GM19351 (cell line): ENCODE results near the gene MTF2.
"Not testable (repeated sequence)": the region's sequence is repeated elsewhere in the genome, so short reads cannot be mapped to it uniquely, and the experiment has no call there.

Experiments
- ATAC-seq: cut with Tn5 transposase; IDR thresholded peaks from one replicate; pipeline ENCODE4 v1.9.1; 2021; ENCODE audit warnings: mild to moderate bottlenecking, moderate library complexity; ENCODE audit not compliant: unreplicated experiment

MTF2 gene

DNA sequence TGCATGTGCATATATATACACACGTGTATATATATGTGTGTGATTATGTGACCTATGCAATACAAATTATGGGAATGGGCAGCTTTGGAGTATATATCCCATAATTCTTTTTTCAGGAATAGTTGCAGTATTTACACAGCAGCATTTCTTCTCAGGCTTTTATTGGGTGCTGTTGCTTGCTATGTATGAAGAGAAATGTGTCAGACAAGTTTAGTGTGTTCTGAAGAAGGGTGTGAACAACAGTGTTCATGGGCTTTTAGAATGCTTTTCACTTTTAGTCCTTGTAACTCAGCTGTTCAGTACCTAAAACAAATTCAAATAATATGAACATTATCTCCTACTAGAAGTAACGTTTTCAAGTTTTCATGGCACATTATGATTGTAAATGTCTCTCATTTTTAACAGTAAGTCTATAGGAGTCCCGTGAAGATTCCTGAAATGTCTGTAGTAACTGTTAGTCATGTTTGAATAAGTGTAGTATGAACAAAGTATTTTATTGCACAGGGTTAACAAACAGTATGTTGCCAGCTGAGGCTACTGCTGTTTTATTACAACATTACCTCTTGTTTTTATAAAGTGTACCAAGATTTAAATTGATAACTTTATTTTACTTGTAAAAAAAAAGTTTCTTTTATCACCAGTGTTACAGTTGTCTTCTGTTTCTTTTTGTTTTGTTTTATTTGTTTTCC is 58.7 kb downstream of the MTF2 start:
- ATAC-seq = no peak

DNA sequence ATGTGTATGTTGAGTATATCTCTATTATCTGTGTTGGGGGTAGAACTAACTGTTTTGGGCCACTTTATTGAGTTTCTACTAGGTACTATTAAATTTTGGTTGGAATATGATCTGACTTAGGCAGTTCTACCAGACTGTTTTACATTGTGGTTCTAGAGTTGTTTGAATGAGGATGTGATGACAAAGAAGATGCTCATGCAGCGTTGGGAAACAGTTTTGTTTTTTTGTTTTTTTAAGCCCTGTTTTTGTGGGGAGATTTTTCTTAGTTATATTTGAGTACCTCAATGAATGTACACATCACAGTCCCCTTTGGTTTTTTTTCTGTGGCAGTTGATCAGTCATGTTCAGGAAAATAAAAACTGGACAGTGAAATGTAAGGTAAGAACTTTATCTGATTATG is 61.0 kb downstream of the MTF2 start:
- no peak for ATAC-seq

DNA sequence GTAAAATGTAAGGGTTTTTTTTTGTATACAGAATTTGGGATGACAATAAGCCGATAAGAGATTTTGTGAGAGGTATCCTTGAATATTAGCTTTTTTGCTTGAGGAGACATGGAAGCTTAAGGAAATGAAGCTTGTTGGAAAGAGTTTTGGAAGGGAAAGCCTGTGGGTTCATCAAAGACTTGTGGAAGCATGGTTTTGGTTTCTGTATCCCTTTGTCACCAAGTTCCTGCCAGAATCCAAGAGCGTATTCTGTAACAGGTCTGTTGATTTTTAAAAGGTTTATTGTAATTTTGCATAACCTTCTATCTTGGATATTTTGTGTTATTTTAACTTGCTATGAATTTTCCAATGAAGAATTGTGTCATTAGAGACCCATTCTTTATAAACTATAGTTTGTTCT is 63.1 kb downstream of the MTF2 start:
- ATAC-seq = no peak

DNA sequence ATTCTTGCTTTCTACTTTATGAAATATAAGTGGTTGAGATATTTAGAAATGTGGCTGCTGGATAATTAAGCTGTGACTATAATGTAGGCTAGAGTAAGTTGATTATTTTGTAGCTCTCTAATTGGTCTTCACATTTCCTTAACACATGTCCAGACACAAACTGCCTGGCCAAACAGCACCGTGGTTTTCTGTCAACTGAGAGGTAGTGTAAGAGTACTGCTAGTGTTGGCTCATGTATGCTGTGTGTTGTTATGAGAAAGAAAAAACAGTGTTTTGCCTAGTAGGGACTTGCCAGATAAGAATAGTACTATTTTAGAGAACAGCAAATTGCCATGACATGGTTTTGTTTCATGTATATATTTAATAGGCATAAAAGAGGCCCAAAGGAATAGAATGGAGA is 64.1 kb downstream of the MTF2 start:
- ATAC-seq = no peak

DNA sequence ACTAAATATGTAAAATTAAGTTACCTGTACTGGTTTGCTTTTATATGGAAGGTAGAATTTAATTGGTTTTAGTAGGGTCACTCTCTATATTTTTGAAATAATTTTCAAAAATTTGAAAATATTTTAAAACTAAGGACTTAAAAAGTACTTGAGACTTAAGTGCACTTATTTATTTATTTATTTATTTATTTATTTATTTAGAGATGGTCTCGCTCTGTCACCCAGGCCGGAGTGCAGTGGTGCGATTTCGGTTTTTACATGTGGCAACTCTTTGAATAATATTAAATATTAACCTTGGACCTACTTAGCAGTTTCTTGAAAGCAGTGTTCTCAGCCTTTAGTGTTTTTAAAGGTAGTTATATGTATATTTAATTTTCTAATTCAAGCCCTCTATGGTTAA is 64.7 kb downstream of the MTF2 start:
- no peak for ATAC-seq

DNA sequence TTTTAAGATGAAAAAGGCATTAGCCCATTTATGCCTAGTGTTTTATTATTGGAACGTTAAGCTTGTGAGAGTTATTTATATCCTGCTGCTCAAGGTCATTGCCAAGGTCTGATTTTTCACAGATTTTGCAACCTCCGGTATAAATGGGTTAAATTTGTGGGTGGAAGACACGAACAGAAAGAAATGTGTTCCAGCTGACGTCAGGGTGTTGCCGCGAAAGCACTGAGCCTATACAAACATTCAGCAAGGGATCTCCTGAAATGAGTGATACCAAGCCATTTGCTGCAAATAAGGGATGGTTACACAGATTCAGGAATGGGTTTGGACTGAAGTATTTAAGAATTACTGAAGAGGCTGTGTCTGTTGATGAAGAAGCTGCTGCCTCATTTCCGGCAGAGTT is 68.9 kb downstream of the MTF2 start:
- ATAC-seq = no peak

DNA sequence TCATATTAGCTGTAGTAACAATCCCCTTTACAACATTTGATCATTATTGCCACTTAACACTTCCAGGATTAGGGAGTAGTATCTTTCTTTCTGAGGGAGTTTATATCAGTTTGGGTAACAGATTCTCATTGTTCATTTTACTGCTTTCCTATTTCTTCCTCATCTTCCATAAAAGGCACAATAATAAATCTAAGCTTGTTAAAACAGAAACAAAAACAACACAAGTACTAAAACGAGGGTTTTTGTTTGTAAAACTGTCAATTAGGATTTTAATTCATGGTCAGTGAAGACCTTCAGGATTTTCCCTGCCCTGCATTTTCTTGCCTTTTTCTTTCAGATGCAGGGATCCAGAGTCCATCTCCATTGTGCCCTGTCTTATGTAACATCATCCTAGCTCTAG is 71.6 kb downstream of the MTF2 start:
- no peak for ATAC-seq

DNA sequence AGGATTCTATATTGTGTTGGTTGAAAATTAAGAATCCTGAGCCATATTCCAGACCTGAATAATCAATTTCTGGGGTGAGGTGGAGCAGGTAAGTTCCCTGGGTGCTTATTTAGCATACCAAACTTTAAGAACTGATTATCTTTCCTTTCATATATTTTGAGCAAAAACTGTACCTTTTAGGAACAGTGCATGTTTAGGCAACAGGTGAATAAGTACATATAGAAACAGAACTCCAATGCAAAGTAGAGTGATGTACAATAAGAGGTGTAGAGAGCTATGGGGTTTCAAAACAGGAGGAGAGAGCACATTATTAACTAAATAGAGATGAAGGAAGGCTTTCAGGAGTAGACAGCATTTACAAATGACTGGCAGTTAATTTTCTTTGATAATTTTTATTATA is 72.4 kb downstream of the MTF2 start:
- ATAC-seq = no peak

DNA sequence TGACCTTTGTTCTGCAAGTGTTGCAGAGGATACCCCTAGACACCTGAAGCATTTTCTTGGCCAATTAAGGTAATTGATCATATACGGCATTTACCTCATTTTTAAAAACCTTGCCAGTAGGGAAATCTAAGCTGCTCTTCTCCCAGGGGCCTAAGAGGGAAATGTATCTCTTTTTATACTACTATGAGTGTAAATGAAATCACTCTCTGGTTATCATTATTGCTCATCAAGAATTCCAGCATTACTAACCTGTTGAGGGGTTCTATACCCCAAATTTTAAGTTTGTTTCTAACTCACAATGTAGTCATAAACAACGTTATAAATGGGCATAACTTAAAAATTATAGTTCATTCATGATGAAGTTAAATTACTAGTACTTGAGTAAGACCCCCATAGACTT is 73.8 kb downstream of the MTF2 start:
- ATAC-seq = no peak

DNA sequence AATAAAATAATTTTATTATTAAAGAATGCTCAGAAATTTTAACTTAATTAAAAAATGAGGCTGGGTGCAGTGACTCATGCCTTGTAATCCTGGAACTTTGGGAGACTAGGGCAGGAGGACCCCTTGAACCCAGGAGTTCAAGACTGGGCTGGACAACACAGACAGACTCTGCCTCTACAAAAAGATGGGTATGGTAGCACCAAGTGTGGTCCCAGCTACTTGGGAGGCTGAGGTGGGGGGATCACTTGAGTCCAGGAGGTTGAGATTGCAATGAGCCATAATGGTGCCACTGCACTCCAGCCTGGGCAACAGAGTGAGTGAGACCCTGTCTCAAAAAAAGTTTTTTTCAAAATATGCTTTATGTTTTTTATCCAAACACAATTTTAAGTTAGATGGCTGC is 75.8 kb downstream of the MTF2 start:
- ATAC-seq = no peak

DNA sequence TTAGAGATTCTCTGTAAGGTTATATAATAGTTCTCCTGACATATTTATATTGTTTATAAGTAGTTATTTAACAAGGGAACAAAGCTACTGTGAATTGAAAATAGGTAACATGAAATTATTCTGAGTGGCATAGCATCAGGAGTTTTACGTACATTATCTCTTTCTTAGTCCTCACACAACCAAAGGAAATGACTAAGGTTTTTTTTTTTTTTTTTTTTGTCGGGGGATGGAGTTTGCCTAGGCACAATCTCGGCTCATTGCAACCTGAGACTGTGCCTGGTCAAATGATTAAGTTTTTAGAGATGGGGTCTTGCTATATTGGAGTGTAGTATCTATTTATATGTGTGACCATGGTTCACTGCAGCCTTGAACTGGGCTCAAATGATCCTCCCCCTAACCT is 76.3 kb downstream of the MTF2 start:
- no peak for ATAC-seq

DNA sequence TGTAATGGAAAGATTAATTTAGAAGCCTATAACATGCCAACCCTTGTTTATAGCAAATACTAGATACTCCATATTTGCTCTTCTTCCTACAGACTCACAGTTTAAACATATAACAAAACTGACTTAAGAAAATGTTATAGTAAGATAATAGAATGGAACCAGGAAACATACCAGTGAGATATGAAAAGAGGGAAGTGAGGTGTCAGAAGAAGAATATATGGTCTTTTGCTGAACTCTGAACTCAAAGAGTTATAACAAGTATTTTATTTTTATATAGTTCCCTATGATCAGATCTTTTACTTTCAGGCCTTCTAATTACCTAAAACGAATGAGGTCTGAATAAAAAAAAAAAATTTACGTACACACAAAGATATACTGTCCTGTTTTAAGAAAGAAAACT is 80.3 kb downstream of the MTF2 start:
- ATAC-seq = no peak

DNA sequence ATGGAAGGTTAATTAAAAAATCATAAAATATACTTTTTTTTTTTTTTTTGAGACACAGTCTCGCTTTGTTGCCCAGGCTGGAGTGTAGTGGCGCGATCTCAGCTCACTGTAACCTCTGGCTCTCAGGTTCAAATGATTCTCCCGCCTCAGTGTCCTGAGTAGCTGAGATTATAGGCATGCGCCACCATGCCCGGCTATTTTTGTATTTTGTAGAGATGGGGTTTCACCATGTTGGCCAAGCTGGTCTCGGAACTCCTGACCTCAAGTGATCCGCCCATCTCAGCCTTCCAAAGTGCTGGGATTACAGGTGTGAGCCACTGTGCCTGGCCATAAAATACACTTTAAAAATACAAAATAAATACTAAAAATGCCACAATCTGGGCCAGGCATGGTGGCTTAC is 84.2 kb downstream of the MTF2 start:
- ATAC-seq = not testable (repeated sequence)

DNA sequence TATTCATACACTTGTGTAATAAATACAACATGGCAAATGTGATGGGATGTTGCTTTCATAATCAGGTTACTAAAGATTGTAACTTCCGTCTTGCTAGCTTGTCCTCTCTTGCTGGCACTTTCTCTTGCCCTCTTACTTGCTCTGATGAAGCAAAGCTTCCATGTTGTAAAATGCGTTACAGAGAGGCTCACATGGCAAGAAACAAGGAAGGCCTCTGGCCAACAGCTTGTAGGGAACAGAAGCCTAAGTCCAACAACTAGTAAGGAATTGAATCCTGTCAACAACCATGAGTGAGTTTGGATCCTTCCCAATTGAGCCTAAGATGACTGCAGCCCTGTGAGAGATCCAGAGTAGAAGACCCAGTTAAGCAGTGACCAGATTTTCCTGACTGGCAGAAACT is 85.7 kb downstream of the MTF2 start:
- no peak for ATAC-seq

DNA sequence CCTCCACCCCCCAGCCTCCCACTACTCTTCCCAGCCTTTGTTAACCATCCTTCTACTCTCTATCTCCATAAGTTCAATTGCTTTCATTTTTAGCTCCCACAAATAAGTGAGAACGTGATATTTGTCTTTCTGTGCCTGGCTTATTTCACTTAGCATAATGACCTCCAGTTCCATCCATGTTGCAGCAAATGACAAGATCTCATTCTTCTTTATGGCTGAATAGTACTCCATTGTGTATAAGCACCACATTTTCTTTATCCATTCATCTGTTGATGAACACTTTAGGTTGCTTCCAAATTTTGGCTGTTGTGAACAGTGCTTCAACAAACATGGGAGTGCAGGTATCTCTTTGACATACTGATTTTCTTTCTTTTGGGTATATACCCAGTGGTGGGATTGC is 86.8 kb downstream of the MTF2 start:
- not testable (repeated sequence) for ATAC-seq

DNA sequence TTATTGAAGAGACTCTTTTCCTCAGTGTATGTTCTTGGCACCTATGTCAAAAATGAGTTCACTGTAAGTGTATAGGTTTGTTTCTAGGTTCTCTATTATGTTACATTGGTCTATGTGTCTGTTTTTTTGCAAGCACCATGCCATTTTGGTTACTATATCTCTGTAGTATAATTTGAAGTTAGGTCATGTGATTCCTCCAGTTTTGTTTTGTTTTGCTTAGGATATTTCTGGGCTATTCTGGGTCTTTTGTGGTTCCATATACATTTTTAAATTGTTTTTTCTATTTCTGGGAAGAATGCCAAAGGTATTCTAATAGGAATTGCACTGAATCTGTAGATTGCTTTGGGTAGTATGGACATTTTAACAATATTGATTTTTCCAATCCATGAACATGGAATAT is 87.9 kb downstream of the MTF2 start:
- no peak for ATAC-seq

DNA sequence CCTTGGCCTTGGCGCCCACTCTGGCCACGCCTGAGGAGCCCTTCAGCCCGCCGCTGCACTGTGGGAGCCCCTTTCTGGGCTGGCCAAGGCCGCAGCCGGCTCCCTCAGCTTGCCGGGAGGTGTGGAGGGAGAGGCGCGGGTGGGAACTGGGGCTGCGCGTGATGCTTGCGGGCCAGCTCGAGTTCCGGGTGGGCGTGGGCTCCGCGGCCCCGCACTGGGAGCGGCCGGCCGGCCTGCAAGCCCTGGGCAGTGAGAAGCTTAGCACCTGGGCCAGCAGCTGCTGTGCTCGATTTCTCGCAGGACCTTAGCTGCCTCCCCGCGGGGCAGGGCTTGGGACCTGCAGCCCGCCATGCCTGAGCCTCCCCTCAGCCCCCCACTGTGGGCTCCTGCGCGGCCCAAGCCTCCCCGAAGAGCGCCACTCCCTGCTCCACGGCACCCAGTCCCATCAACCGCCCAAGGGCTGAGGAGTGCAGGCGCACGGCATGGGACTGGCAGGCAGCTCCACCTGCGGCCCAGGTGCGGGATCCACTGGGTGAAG is 91.1 kb downstream of the MTF2 start:
- not testable (repeated sequence) for ATAC-seq

DNA sequence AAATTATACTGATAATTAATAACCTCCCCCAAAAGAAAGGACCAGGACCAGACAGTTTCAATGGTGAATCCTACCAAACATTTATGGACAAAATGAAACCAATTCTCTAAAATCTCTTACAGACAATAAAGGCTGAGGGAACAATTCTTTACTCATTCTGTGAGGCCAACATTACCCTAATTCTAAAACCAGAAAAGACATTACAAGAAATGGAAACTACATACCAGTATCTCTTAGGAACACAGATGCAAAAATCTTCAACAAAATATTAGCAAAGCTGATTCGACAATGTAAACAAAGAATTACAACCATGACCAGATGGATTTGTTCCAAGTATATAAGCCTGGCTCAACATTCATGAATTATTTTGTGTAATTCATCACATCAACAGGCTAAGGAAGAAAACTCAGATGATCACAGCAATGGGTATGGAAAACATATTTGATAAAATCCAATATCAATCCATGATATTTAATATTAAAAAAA is 92.5 kb downstream of the MTF2 start:
- no peak for ATAC-seq

DNA sequence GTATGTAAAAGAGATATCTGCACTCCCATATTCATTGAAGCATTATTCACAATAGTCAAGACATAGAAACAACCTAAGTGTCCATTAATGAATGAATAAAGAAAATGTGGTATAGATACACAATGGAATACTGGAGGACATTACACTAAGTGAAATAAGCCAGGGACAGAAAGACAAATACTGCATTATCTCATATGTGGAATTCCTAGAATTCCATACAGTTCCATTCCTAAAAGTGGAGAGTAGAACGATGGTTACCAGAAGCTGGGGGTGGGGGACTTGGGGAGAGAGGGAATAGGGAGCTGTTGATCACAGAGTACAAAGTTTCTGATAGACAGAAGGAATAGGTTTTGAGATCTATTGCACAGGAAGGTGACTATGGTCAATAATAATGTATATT is 93.7 kb downstream of the MTF2 start:
- no peak for ATAC-seq

DNA sequence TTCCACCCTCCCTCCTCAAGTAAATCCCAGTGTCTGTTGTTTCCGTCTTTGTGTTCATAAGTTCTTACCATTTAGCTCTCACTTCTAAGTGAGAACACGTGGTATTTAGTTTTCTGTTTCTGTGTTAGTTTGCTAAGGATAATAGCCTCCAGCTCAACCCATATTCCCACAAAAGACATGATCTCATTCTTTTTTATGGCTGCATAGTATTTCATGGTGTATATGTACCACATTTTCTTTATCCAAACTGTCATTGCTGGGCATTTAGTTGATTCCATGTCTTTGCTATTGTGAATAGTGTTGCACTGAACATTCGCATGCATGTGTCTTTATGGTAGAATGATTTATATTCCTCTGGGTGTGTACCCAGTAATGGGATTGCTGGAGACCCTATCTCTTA is 95.6 kb downstream of the MTF2 start:
- not testable (repeated sequence) for ATAC-seq

DNA sequence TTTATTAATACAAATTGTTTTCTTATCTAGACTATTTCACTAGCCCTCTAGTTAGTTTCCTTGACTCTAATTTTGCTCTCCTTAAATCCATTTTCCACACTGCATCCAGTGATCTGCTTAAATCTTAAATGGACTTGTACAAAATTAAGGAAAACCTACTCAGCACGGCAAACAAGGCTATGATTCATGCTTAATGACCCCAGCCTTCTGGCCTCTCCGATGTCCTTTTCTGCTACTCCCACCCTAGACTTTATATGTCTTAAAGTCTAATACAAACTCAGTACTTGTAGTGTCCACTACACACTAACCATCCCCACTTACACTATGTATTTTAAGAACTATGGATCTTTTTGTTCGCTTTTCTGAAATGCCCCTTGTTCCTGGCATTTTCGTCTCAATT is 98.9 kb downstream of the MTF2 start:
- ATAC-seq = no peak

DNA sequence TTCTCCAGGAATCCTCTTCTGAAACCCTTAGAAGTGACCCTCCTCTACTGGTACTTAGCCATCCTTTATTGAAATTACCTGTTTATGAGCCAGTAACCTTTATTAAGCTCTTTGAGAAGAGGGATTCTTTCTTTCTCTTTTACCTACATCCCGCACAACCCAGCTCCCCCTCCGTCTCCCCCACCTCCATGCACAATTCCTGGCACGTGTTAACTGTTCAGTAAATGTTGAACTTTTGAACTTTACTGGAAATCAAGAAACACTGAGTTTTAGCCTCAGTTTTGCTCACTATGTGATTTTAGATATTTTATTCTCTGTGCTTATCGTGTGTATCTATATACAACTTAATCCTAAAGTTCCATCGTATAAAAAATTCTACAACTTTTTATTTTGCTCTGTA is 99.3 kb downstream of the MTF2 start:
- ATAC-seq = no peak
